ENCODE results near the gene TSPOAP1.

- TF ChIP-seq POLR2A (IDR thresholded peaks at IDR 0.05; ENCODE audit: low read depth, low read length) = no peak
- no peak for TF ChIP-seq POLR2AphosphoS5 (IDR thresholded peaks at IDR 0.05; ENCODE audit: low read depth, low read length)
- TF ChIP-seq TAF1 (IDR thresholded peaks at IDR 0.05; ENCODE audit: borderline replicate concordance, low read depth, low read length) = no peak
Measured at GRCh38 chr17:58308173-58308984, 20.2 kb downstream of the TSPOAP1 start.

All from GM12892 (cell line).